Choroid plexus epithelial cell (primary cell): Measurements from ENCODE around the gene RIMOC1.
A peak's percentile ranks its signal among the peaks of the same experiment; 100 is the strongest.

Experiments
- DNase-seq: peaks from one replicate; pipeline ENCODE4 v3.0.0-alpha.2; 2010; ENCODE audit warnings: low read depth
- H3K4me3 ChIP-seq: 2 replicates; pipeline ENCODE4 v1.5.1; 2011; ENCODE audit warnings: low read depth, mild to moderate bottlenecking, control low read depth, low read length, moderate library complexity
- TF ChIP-seq, protein P1 (sequence below): conservative IDR thresholded peaks from 2 replicates; pipeline ENCODE4 v1.5.1; 2011; ENCODE audit warnings: low read depth, mild to moderate bottlenecking, control low read depth, inconsistent platforms, low read length, moderate library complexity

RIMOC1 gene

DNA sequence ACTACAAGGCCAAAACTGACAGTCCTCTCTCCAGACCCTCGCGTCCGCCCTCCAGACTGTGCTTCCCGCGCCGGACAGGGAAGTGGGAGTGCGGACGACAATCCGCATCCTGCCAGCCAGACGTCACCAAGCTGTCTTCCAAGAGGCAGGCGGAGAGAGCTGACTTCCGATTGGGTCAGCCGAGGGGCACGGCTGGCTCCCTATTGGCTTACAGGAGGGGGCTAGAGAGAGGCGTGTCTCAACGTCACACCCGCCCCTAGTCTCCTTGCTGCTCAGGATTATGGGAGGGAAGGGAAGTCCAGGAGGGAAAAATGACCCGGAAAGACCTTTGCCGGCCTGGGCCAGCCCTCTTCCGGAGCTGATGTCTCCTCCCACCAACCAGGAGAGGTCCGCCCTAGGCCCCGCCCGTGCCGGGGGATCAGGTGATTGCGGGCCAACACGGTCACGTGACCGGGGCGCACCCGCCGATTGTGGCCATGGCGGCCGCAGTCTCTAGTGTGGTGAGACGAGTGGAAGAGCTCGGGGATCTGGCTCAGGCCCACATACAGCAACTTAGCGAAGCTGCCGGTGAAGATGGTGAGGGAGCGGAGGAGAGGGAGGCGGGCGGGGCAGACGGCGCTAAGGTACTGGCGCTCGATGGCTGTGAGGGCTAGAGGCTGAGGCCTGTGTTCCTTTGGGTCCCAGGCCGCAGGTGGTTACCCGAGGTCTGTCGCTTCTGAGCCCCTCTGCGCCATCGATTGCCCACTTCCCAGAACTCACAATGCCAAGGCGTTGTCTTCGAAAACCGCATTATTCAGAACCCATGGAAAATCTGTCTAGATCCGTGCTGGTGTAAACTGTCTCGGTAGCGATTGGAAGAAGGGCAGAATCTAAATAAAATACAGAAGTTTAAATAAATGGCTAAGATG is at the start of gene RIMOC1:
Gene RIMOC1, plus strand, starts transcription at position 453 of the 908 bp plus-strand sequence. Its CDS starts 24 bp downstream, at position 477.
- TF ChIP-seq, protein P1, sequence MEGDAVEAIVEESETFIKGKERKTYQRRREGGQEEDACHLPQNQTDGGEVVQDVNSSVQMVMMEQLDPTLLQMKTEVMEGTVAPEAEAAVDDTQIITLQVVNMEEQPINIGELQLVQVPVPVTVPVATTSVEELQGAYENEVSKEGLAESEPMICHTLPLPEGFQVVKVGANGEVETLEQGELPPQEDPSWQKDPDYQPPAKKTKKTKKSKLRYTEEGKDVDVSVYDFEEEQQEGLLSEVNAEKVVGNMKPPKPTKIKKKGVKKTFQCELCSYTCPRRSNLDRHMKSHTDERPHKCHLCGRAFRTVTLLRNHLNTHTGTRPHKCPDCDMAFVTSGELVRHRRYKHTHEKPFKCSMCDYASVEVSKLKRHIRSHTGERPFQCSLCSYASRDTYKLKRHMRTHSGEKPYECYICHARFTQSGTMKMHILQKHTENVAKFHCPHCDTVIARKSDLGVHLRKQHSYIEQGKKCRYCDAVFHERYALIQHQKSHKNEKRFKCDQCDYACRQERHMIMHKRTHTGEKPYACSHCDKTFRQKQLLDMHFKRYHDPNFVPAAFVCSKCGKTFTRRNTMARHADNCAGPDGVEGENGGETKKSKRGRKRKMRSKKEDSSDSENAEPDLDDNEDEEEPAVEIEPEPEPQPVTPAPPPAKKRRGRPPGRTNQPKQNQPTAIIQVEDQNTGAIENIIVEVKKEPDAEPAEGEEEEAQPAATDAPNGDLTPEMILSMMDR: no peak
- peak; percentile 100 for DNase-seq

GRCh38 chr5:41856644-41857491 is 47.3 kb upstream of the RIMOC1 start:
- DNase-seq: peak; percentile 88
- TF ChIP-seq, protein P1: peak; percentile 76
- H3K4me3 ChIP-seq: no peak overlapping the region

More for the DNA sequence above, at the start of gene RIMOC1:
- peak within 1 kb of the TSS; percentile 92 for H3K4me3 ChIP-seq

DNA sequence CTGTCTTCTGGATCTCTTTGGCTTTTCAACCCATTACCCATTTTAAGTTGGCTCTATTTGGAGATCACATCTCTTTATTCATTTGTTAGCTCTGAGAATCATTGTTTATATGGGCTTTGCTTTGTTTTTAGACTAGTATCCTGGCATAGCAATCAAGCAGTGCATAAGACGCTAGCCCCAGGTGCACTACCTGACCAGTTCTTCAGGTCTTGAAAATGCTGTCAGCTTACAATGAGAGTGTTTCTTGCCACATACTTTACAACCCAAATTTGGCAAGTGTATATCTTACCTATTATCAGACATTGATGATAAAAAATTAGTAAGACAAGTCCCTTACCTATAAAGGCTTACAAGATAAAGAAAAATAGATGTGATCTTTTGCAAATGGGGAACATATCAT is 46.2 kb upstream of the RIMOC1 start:
- no peak overlapping the region for H3K4me3 ChIP-seq
- no peak for DNase-seq
- TF ChIP-seq, protein P1: no peak

GRCh38 chr5:41858890-41859289 is 45.3 kb upstream of the RIMOC1 start:
- no peak overlapping the region for H3K4me3 ChIP-seq
- TF ChIP-seq, protein P1: no peak
- no peak for DNase-seq

GRCh38 chr5:41863871-41864486 is 40.2 kb upstream of the RIMOC1 start:
- peak; percentile 34 for DNase-seq
- TF ChIP-seq, protein P1: no peak
- no peak overlapping the region for H3K4me3 ChIP-seq

DNA sequence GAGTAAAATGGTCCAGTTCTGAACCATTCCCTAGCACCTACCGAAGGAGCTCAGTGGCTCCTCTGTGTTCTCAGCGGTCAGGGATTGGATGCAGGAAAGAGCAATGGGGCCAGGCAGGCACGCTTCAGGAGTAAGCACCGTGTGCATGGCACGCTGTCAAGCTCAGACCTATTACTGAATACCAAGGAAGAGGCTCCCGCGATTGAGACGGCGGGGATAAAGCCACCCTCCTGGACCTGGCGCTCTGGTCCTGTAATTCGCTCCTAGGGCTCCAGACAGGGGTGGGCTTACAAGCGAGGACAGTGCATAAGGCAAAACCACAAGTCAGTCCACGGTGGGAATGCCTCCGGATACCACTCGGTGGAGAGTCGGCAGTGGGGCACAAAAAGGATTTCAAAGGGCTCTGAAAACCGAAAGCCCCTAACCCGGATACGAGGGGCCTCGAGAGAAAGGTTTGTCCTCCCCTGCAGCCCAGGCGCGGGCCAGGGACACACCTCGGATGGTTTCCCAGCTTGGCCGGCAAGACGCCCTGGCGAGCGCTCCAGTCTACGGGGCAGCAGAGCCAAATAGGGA is 34.9 kb upstream of the RIMOC1 start:
- TF ChIP-seq, protein P1: no peak
- DNase-seq: peak; percentile 25
- peak overlapping the region; percentile 91 for H3K4me3 ChIP-seq
